Fibroblast of mammary gland (primary cell): ENCODE results near the gene PTPRF.

Source experiments
- DNase-seq: peaks from one replicate; pipeline ENCODE4 v3.0.0-alpha.2; 2010; ENCODE audit warnings: low read depth
- H3K4me3 ChIP-seq: 2 replicates; pipeline ENCODE4 v1.5.1; 2011; ENCODE audit warnings: low read depth, mild to moderate bottlenecking, low read length, moderate library complexity; ENCODE audit not compliant: control insufficient read depth
- TF ChIP-seq, protein P1 (sequence below): conservative IDR thresholded peaks from 2 replicates; pipeline ENCODE4 v1.5.1; 2011; ENCODE audit warnings: low read depth, low read length, inconsistent platforms; ENCODE audit not compliant: control insufficient read depth, insufficient read depth

Gene PTPRF

DNA sequence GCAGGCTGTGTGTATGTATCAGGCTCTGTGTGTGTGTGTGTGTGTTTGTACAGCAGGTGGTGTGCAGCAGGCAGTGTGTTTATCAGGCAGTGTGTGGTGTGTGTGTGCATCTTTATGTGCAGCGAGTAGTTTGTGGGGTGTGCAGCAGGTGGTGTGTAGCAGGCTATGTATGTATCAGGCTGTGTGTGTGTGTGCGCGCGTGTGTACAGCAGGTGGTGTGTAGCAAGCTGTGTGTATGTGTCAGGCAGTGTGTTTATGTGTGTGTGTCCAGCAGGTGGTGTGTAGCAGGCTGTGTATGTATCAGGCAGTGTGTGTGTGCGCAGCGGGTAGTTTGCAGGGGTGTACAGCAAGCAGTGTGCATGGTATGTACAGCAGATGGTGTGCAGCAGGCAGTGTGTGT lies 29.0 kb downstream of the PTPRF start:
- DNase-seq = no peak
- TF ChIP-seq, protein P1, sequence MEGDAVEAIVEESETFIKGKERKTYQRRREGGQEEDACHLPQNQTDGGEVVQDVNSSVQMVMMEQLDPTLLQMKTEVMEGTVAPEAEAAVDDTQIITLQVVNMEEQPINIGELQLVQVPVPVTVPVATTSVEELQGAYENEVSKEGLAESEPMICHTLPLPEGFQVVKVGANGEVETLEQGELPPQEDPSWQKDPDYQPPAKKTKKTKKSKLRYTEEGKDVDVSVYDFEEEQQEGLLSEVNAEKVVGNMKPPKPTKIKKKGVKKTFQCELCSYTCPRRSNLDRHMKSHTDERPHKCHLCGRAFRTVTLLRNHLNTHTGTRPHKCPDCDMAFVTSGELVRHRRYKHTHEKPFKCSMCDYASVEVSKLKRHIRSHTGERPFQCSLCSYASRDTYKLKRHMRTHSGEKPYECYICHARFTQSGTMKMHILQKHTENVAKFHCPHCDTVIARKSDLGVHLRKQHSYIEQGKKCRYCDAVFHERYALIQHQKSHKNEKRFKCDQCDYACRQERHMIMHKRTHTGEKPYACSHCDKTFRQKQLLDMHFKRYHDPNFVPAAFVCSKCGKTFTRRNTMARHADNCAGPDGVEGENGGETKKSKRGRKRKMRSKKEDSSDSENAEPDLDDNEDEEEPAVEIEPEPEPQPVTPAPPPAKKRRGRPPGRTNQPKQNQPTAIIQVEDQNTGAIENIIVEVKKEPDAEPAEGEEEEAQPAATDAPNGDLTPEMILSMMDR = no peak
- no peak overlapping the region for H3K4me3 ChIP-seq

DNA sequence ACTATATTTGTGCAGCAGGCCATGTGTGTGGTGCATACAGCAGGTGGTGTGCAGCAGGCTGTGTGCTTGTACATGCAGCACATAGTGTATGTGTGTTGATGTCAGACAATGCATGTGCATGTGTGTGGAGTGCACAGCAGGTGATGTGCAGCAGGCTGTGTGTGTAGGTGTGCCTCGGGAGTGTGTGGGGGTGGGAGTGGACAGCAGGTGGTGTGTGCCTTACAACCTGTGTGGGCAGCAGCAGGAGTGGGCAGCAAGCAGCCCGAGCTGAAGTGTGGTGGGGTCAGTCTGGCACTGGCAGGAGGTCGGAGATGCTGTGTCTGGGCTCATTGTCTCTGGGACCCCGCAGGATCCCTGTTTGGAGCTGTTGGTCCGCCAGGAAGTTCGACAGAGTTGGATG lies 29.6 kb downstream of the PTPRF start:
- no peak overlapping the region for H3K4me3 ChIP-seq
- TF ChIP-seq, protein P1 = no peak
- DNase-seq = no peak

DNA sequence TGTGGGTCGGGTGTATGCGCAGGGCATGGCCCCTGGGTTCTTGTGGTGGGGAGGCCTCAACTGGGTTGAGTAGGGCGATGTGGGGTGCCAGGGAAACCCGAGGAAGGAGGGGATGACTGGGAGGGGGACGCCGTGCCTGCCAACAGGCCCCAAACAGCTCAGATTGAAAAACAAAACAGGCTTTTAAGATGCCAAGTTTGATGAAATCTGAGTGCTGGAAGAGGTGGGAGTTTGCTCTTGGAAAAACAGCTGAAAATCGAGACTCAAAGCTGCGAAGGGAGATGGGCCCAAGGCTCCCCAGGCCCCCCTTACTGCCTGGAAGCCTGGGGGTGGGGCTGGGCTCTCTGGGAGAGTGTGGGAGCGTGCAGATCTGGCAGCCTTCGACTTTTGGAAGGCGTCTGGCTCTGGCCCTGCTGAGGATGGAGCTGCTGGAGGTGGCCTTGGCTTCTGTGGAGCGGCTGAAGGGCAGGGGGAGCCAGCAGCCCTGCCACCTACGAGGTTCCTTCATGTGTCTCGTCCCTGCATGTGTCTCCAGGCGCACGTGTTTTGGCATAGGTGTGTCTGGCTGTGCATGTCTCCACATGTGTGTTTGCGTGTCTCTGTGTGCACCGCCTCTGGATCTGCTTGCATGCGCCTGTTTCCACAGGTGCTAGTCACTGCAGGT lies 33.3 kb downstream of the PTPRF start:
- TF ChIP-seq, protein P1 = no peak
- DNase-seq = no peak
- H3K4me3 ChIP-seq = no peak overlapping the region

DNA sequence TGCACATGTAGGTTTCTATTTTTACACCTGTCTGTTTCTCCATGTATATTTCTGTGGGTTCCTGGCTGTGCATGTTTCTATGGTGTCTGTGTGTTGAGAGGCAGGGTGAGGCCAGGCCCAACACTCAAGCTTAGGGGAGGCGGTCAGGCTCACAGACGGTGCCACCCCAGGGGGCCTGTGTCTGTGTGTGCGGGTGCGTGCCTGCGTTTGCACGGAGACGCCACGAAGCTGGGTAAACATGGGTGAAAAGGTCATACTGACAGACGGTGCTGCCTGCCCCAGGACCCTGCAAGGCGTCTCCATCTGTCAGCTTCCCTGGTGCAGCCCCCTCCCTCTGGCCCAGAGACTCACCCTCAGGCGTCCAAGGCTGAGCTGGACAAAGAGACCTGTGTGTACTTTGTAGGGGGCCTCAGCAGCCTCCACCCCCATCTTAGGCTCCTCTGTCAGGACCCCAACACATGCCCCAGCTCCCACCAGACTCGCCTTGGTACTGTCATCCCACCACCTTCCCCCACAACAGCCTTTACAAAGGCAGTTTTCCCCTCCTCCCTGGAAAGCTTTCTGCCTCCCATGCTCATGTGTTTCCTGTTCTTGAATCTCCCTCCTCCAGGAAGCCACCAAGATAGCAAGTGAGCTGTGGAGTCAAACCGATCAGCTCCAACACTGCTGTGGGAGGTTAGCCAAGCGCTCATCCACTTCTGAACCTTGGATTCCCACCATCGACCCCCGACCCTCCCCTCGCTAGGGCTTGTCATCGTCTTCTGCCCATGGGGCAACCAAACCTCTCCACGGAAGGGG lies 34.1 kb downstream of the PTPRF start:
- H3K4me3 ChIP-seq = peak overlapping the region; percentile 57
- no peak for DNase-seq
- TF ChIP-seq, protein P1 = no peak

DNA sequence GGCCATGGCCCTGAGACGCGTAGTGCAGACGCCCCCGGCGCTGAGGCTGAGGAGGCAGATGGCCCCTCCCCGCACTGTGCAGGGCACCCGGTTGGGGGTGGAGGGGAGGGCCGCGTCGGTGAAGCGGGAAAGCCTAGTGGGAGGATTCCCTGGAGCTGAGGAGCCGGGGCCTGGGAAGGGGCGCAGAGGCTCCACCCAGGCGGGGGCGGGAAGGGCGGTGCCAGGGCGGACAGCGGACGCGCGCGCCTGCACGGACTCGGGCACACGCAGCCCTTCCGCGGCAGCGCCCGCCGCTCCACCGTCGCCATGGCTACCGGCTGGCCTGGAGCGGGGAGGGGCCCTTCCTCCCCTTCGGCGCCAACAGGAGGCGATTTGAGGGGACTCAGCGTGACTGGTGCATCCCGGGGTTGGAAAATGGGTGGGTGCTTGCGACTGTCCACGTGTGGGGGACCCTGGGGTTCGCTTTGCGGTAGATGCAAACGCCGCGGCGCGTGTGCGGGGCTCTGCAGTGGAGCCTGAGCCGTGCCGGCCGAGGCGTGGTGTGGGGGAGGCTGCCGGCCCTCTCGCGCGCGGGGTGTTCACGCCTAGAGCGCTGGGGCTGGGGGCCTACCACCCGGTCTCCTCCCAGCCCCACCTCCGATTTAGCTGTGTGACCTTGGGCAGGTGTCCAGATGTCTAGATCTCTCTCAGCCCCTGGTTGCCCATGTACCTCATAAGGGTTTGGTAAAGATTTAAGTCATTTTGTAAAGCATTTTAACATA lies 35.1 kb downstream of the PTPRF start:
- peak overlapping the region; percentile 57 for H3K4me3 ChIP-seq
- TF ChIP-seq, protein P1 = no peak
- DNase-seq = peak; percentile 50

DNA sequence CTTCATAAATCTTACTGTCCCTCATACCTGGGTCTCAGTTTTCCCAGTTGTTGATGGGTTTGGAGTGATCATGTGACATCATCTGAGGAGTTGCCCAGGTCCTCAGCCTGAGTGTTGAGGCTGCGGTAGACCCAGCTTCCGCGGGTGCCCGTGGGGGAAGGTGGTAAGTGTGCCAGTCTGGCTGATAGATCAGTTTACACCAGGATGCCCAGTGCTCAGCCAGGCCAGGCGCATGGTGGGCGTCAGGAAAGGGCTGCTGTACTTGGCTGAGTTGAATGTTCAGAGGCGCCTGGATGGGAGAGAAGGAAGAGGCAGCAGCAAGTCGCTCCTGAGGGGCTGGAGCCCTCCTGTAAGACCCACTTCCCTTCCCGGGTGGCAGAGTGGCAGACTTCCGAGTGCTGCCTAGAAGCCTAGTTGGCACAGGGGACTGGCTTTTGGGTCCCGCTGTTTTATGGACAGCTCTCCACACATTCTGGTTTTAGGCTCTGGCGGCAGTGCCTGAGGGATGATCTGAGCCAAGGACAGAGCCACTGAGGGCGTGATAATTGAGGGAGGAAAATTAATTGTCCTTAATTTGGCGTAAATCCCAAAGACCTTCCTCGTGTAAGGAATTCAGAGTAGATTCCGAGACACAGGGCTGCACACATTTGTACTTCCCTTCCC lies 35.8 kb downstream of the PTPRF start:
- TF ChIP-seq, protein P1 = no peak
- H3K4me3 ChIP-seq = no peak overlapping the region
- no peak for DNase-seq
